Heart left ventricle (tissue), 16 donors: ENCODE measurements around the gene ZNF500. TPM values are rescaled to one million over a fixed set of nuclear protein-coding genes. Genes with fewer than 3 reads are reported as not detected.

Experiments used
- ATAC-seq, 4 donors: fragments of 200-7000 bp; cut with Tn5 transposase; one replicate each; pipeline ENCODE4 v1.9.1; 2020 to 2022; ENCODE audit warnings: moderate library complexity in 4 of 4, mild to moderate bottlenecking in 3 of 4, moderate number of reproducible peaks in 1 of 4
- DNase-seq, 5 donors: peaks; one replicate each; pipeline ENCODE4 v3.0.0-alpha.2; 2020
- H3K27ac ChIP-seq, 12 donors: fragments of 200-600 bp; sonication (generic) in 4 of 12; one replicate each; pipeline versions ENCODE4 v1.5.0 to v1.8.0; 2016 to 2022; ENCODE audit warnings: mild to moderate bottlenecking in 2 of 12
- H3K27me3 ChIP-seq, 9 donors: fragments of 200-600 bp; sonication (generic) in 2 of 9; one replicate each; pipeline versions ENCODE4 v1.5.1 to v1.8.0; 2016 to 2022; ENCODE audit warnings: mild to moderate bottlenecking in 3 of 9
- H3K36me3 ChIP-seq, 9 donors: fragments of 200-600 bp; sonication (generic) in 2 of 9; one replicate each; pipeline versions ENCODE4 v1.5.0 to v1.8.0; 2018 to 2022; ENCODE audit warnings: mild to moderate bottlenecking in 2 of 9
- H3K4me1 ChIP-seq, 12 donors: fragments of 200-600 bp; sonication (generic) in 4 of 12; one replicate each; pipeline versions ENCODE4 v1.5.0 to v1.8.0; 2016 to 2022; ENCODE audit warnings: mild to moderate bottlenecking in 3 of 12
- H3K4me3 ChIP-seq, 12 donors: fragments of 200-600 bp; sonication (generic) in 4 of 12; one replicate each; pipeline versions ENCODE4 v1.5.0 to v1.8.0; 2017 to 2022; ENCODE audit warnings: mild to moderate bottlenecking in 9 of 12, moderate library complexity in 4 of 12
- H3K9me3 ChIP-seq, 12 donors: fragments of 200-600 bp; sonication (generic) in 4 of 12; one replicate each; pipeline versions ENCODE4 v1.5.0 to v1.8.0; 2016 to 2022; ENCODE audit warnings: mild to moderate bottlenecking in 1 of 12
- CTCF ChIP-seq, 12 donors: fragments of 200-600 bp; sonication (generic) in 4 of 12; IDR thresholded peaks; one replicate each; pipeline versions ENCODE4 v1.5.0 to v1.8.0; 2018 to 2022; ENCODE audit warnings: antibody characterized with exemption in 12 of 12, mild to moderate bottlenecking in 5 of 12
- POLR2A ChIP-seq, 2 donors: fragments of 450-650 bp; IDR thresholded peaks; one replicate each; pipeline ENCODE4 v1.6.1; 2017; ENCODE audit warnings: antibody characterized with exemption in 2 of 2, mild to moderate bottlenecking in 2 of 2, moderate library complexity in 2 of 2
- WGBS, 4 donors: extraction: QIAGEN DNeasy Blood & Tissue Kit in 2 of 4; methylation state at CpG; one replicate each; pipeline versions ENCODE4 v1.1.5 to v1.1.7; 2013 to 2018; 5-methylcytosine and 5-hydroxymethylcytosine counted together
- intact Hi-C, 10 donors: fragments of 100-400 bp; cut with DNase I; formaldehyde crosslinking; loops; one replicate each; pipeline versions ENCODE4 v1.11.1 to v1.14.2; 2022
- polyA plus RNA-seq, 2 donors: library from polyadenylated mRNA; stranded (reverse); fragments of 200-250 nt; gene quantifications; one replicate each; pipeline ENCODE4 v1.2.3, GENCODE V29; 2013
- total RNA-seq, 9 donors: library from RNA; depleted of rRNA in 2 of 9; stranded (reverse); fragments of >200 nt in 2 of 9; fragmentation: NEBNext Ultra II Directional in 3 of 9; extraction: Animal tissue kit (Norgen Biotek cat#: 25700) in 3 of 9; gene quantifications; one replicate each; pipeline versions ENCODE4 v1.1.0 to v1.2.4, GENCODE V29; 2016 to 2023
- donor health status: ischemic (EF 13 %, LVEDD 7.1; RV severe dilation, severe dysfunction).
- donor health status: healthy with polysubstance abuse.
- donor health status: DM: no; HTN: yes; CAD: no.
- donor health status: DM: no; HTN: no; CAD: no.
- donor health status: ischemic (EF 25% LVEDD 6.9; RV normal size, moderate dysfunction).
- donor health status: ischemic (EF 25% LVEDD 5.7; RV mildly dilated, moderate dysfunction).
- donor health status: healthy.
- donor health status: DM: yes; HTN: yes; CAD: no.
- donor health status: ischemic (EF 35%, LVEDD 5.7; RV mildly dilated, moderate dysfunction).
- donor health status: nonischemic (EF 11% LVEDD 7.7; RV severe dilation, severe dysfunction).
- donor health status: DM: yes; HTN: yes; CAD: no.
- donor health status: PGD.
- donor health status: ischemic (EF 29% LVEDD 5.4; RV normal size, mild dysfunction).
- donor health status: nonischemic (EF 23%, LVEDD 6.1; RV moderate dilation, normal function).

ZNF500 gene
- total and polyA plus RNA-seq, 11 donors, result 4.8 to 11.6 (median 6.5) TPM

- Histone ChIP-seq H3K4me3 (no peak overlapping the region), H3K27me3 (no peaks in the 10 kb centered on the region), H3K27ac (no peak overlapping the region), H3K9me3 (no peaks in the 10 kb centered on the region), H3K4me1 (no peaks in the 10 kb centered on the region), H3K36me3 (no peaks in the 10 kb centered on the region)
- intact Hi-C loops, result no loop called here
- DNase-seq (no peak), ATAC-seq (no peak)
- 71 to 87% (median 85%) methylated on average over 10 to 17 of the region's 17 CpGs for WGBS, 4 donors
- TF ChIP-seq CTCF (IDR thresholded peaks at IDR 0.05) (no peak), POLR2A (IDR thresholded peaks at IDR 0.05) (no peak)
Observed at GRCh38 chr16:4777339-4778049, 10.5 kb upstream of the ZNF500 start.

- TF ChIP-seq CTCF (IDR thresholded peaks at IDR 0.05) (no peak), POLR2A (IDR thresholded peaks at IDR 0.05) (no peak)
- intact Hi-C loops, result no loop called here
- H3K4me1 ChIP-seq, result no peaks in the 10 kb centered on the region
- no peak for DNase-seq
- no peaks in the 10 kb centered on the region for H3K27me3 ChIP-seq
- no peaks in the 10 kb centered on the region for H3K36me3 ChIP-seq
- H3K9me3 ChIP-seq, result no peaks in the 10 kb centered on the region
- no peak overlapping the region for H3K4me3 ChIP-seq
- 88 to 89% (median 89%) methylated on average over 2 of the region's 2 CpGs for WGBS, 4 donors
- no peak overlapping the region for H3K27ac ChIP-seq
- no peak for ATAC-seq
Observed at GRCh38 chr16:4776141-4776705, 9.3 kb upstream of the ZNF500 start.

GRCh38 chr16:4775005-4775404 is 8.0 kb upstream of the ZNF500 start:
- intact Hi-C loops, result no loop called here
- TF ChIP-seq POLR2A (IDR thresholded peaks at IDR 0.05) (no peak), CTCF (IDR thresholded peaks at IDR 0.05) (no peak)
- Histone ChIP-seq H3K9me3 (no peaks in the 10 kb centered on the region), H3K27ac (no peak overlapping the region), H3K27me3 (no peaks in the 10 kb centered on the region), H3K4me3 (no peak overlapping the region), H3K36me3 (no peaks in the 10 kb centered on the region), H3K4me1 (no peaks in the 10 kb centered on the region)
- no peak for DNase-seq
- WGBS, 4 donors, result 88 to 90% (median 89%) methylated on average over 3 to 13 of the region's 13 CpGs
- no peak for ATAC-seq

GRCh38 chr16:4772351-4772750 is 5.4 kb upstream of the ZNF500 start:
- WGBS, 4 donors, result 81 to 89% (median 83%) methylated on average over 5 of the region's 5 CpGs
- H3K4me3 ChIP-seq, result no peak overlapping the region
- TF ChIP-seq CTCF (IDR thresholded peaks at IDR 0.05), result no peak
- TF ChIP-seq POLR2A (IDR thresholded peaks at IDR 0.05), result no peak
- ATAC-seq, result no peak
- H3K4me1 ChIP-seq, result peaks cover 2 to 20% (median 13%) of the 10 kb centered on the region in 12 donors
- no peaks in the 10 kb centered on the region for H3K9me3 ChIP-seq
- no peaks in the 10 kb centered on the region for H3K36me3 ChIP-seq
- DNase-seq, result no peak
- no peaks in the 10 kb centered on the region for H3K27me3 ChIP-seq
- intact Hi-C loops, result no loop called here
- H3K27ac ChIP-seq, result no peak overlapping the region
